A549 treated with CORT108297 at 1 μM for 4 hours (cell line): Measurements from ENCODE around the gene THAP6. TPM values are rescaled to one million over a fixed set of nuclear protein-coding genes. Genes with fewer than 3 reads are reported as not detected.

Experiments used
- total RNA-seq: library from RNA; stranded (reverse); fragments of 200-300 nt; extraction: Qiagen RNA extraction; gene quantifications from 5 replicates; pipeline ENCODE4 v1.2.3, GENCODE V29; 2022

THAP6 gene, protein sequence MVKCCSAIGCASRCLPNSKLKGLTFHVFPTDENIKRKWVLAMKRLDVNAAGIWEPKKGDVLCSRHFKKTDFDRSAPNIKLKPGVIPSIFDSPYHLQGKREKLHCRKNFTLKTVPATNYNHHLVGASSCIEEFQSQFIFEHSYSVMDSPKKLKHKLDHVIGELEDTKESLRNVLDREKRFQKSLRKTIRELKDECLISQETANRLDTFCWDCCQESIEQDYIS
- 4.7 to 6.3 TPM (median 5.2 TPM) in 5 replicates for total RNA-seq

DNA sequence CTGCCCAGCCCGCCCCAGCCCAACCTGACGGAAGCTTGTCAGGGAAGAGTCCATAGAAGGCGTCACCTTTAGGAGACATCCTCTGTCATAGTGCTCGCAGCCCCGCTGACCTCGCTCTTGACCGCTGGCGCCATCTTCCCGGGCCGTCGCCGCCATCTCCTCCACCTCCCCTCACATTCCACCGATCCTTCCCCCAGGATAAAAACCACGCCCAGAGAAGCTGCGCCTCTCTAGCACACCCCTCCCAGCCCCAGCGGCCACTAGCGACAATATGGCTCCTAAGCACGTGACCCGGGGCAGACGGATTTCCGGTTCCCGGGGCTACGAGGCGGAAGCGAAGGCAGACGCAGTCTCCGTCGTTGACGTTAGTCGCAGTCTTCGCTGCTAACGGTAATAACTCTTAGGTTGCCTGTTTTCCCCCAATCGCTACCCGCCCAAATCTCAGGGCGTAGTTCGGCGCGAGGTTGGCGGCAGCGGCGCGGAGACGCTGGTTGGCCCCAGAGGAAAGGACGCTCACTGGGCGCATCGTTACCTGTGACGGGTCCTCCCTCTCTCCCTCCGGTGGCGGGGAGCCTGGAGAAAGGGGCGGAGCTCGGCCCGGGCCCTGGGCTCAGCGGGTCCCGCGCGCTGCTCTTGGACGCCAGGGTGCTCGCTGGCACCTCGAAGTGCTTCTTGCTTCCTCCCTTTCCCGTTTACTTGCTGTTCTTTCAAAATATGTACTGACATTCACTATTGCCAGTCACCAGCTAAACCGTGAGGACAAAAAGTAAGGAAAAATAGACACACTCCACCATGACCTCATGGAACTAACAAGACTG lies at the start of gene THAP6, which contains the start of gene RCHY1:
TSS of gene THAP6 (plus strand) at position 343 of the 818 bp plus-strand sequence. CDS start 980 bp downstream, outside the sequence.
TSS of gene RCHY1 (minus strand) at position 273 of the 818 bp plus-strand sequence. CDS start at position 156, 117 bp downstream.

GRCh38 chr4:75555294-75556164 lies 41.3 kb downstream of the THAP6 start, which contains the start of gene ODAPH:
Gene ODAPH, plus strand, starts transcription at chr4:75556066. Its CDS starts 17 bp downstream, at chr4:75556083.

Other genes with a start within 250 kb of the THAP6 start
- 12.5 to 21.7 TPM (median 15.8 TPM) in 5 replicates for gene RCHY1, start 70 bp upstream of the THAP6 start, total RNA-seq
- 0.18 to 0.24 TPM in 2 of 5 replicates, not detected in the others for gene ODAPH, start 41.6 kb downstream of the THAP6 start, total RNA-seq
- gene CDKL2, start 116.1 kb downstream of the THAP6 start, total RNA-seq, result 0.58 to 0.84 TPM (median 0.69 TPM) in 5 replicates
- gene G3BP2, start 158.9 kb downstream of the THAP6 start, total RNA-seq, result 67.8 to 105 TPM (median 77.9 TPM) in 5 replicates
- 20.7 to 30.5 TPM (median 23.4 TPM) in 5 replicates for gene USO1, start 210.1 kb downstream of the THAP6 start, total RNA-seq